Common myeloid progenitor, CD34-positive (primary cell): ENCODE data around the gene CLTCL1.
A peak's percentile ranks its signal among the peaks of the same experiment; 100 is the strongest.
"Not testable (repeated sequence)": the region's sequence is repeated elsewhere in the genome, so short reads cannot be mapped to it uniquely, and the experiment has no call there.

Experiments
- CTCF ChIA-PET: fragments of 350-600 bp; sonication (Branson Sonifier 250); formaldehyde crosslinking; loops from one replicate; lab custom pipeline; 2021; ENCODE audit warnings: antibody characterized with exemption; lab: Charles Lee
- POLR2A ChIA-PET: fragments of 350-600 bp; sonication (Branson Sonifier 250); formaldehyde crosslinking; loops from one replicate; lab custom pipeline; 2021; ENCODE audit warnings: antibody characterized with exemption; lab: Charles Lee
- DNase-seq, 3 donors: peaks; one replicate each; pipeline versions ENCODE4 v3.0.0 to v3.0.0-alpha.2; 2013
- H3K27ac ChIP-seq, 2 experiments: 1 replicate in 1 of 2; 2 replicates in 1 of 2; pipeline ENCODE4 v1.7.0; 2013; ENCODE audit warnings: inconsistent platforms in 2 of 2, low read length in 2 of 2, mild to moderate bottlenecking in 2 of 2, low read depth in 1 of 2, moderate library complexity in 1 of 2; ENCODE audit not compliant: severe bottlenecking in 2 of 2, insufficient read depth in 1 of 2, poor library complexity in 1 of 2
- H3K27me3 ChIP-seq, 5 experiments: replicated peaks in 2 of 5; 1 replicate in 3 of 5; 2 replicates in 2 of 5; pipeline versions ENCODE4 v1.6.1 to v1.7.0; 2013; ENCODE audit warnings: low read length in 4 of 5, mild to moderate bottlenecking in 2 of 5, moderate library complexity in 2 of 5, inconsistent platforms in 1 of 5; ENCODE audit not compliant: insufficient read depth in 5 of 5, control insufficient read depth in 4 of 5
- H3K36me3 ChIP-seq, 4 experiments: 1 replicate in 2 of 4; 2 replicates in 2 of 4; pipeline versions ENCODE4 v1.6.1 to v1.7.0; 2013; ENCODE audit warnings: low read length in 3 of 4, control low read depth in 1 of 4, mild to moderate bottlenecking in 1 of 4; ENCODE audit not compliant: control insufficient read depth in 4 of 4, insufficient read depth in 4 of 4
- H3K4me1 ChIP-seq, 4 experiments: 1 replicate in 3 of 4; 2 replicates in 1 of 4; pipeline versions ENCODE4 v1.6.1 to v1.7.1; 2013; ENCODE audit warnings: low read length in 3 of 4, mild to moderate bottlenecking in 3 of 4, control low read depth in 1 of 4, inconsistent platforms in 1 of 4, moderate library complexity in 1 of 4; ENCODE audit not compliant: control insufficient read depth in 4 of 4, insufficient read depth in 4 of 4; ENCODE audit errors: control extremely low read depth in 1 of 4
- H3K4me3 ChIP-seq, 7 experiments: 1 replicate in 4 of 7; 2 replicates in 3 of 7; pipeline versions ENCODE4 v1.5.1 to v1.7.0; 2013; ENCODE audit warnings: mild to moderate bottlenecking in 7 of 7, low read length in 6 of 7, moderate library complexity in 6 of 7, inconsistent platforms in 2 of 7, low read depth in 2 of 7, control low read depth in 1 of 7; ENCODE audit not compliant: insufficient read depth in 4 of 7, control insufficient read depth in 1 of 7; ENCODE audit errors: extremely low read depth in 1 of 7
- H3K9me3 ChIP-seq, 5 experiments: 1 replicate in 4 of 5; 2 replicates in 1 of 5; pipeline versions ENCODE4 v1.6.1 to v1.7.1; 2013; ENCODE audit warnings: low read length in 4 of 5, mild to moderate bottlenecking in 2 of 5, inconsistent platforms in 1 of 5, low read depth in 1 of 5, moderate library complexity in 1 of 5; ENCODE audit not compliant: control insufficient read depth in 4 of 5, insufficient read depth in 2 of 5; ENCODE audit errors: control extremely low read depth in 1 of 5
- WGBS: methylation state at CpG from one replicate; pipeline ENCODE4 v1.1.5; 2013; ENCODE audit not compliant: insufficient coverage; 5-methylcytosine and 5-hydroxymethylcytosine counted together

Gene CLTCL1

DNA sequence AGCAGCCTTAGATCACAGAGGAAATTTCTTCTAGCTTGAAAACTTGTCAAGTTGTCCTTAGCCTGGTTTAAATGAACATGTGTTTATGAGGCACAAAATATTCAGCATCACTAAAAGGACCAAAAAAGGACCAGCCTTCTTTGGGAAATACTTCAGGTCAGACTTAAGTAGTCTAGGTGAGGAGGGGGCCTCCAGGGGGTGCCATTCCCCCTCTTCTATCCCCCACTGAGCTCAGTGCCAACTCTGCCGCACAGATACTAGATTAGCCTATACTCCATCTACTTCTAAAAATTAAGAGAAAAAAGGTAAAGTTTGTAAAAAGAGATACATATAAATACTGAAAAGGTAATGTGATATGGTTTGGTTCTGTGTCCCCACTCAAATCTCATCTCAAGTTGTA lies 20.6 kb downstream of the CLTCL1 start:
- no peaks in the 10 kb centered on the region for H3K4me1 ChIP-seq
- no peaks in the 10 kb centered on the region for H3K27me3 ChIP-seq
- ChIA-PET POLR2A (no interaction called here), CTCF (no interaction called here)
- DNase-seq, result no peak
- peaks cover 0 to 15% (median 0%) of the 10 kb centered on the region in 5 experiments for H3K9me3 ChIP-seq
- no peak overlapping the region for H3K27ac ChIP-seq
- no CpG with 5 or more reads among the region's 1 CpG for WGBS
- no peaks in the 10 kb centered on the region for H3K36me3 ChIP-seq
- no peak overlapping the region for H3K4me3 ChIP-seq

DNA sequence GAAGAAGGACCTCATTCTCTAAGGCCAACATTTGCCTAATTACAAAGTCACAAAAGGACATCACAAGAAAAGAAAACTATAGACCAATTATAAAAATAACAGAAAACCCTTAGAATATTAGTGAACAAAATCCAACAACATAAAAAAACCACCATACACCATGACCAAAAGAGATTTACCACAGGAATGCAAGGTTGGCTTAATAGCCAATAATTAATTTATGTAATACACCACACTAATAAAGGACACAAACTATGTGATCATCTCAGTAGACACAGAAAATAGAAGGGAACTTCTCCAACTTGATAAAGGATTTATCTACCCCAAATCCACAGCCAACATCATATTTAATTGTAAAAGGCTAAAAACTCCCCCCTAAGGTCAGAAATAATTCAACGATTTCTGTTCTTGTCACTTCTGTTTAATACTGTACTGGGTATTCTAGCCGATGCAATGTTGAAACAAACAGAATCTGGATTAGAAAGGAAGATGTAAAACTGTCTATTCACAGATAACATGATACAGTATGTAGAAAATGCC lies 24.9 kb downstream of the CLTCL1 start:
- CTCF ChIA-PET, result no interaction called here
- Histone ChIP-seq H3K4me1 (no peaks in the 10 kb centered on the region), H3K4me3 (no peak overlapping the region), H3K36me3 (no peaks in the 10 kb centered on the region), H3K9me3 (peaks cover 0 to 16% (median 0%) of the 10 kb centered on the region in 5 experiments), H3K27ac (no peak overlapping the region), H3K27me3 (no peaks in the 10 kb centered on the region)
- POLR2A ChIA-PET, result no interaction called here
- DNase-seq, result no peak
- 100% methylated on average over 1 of the region's 2 CpGs for WGBS

DNA sequence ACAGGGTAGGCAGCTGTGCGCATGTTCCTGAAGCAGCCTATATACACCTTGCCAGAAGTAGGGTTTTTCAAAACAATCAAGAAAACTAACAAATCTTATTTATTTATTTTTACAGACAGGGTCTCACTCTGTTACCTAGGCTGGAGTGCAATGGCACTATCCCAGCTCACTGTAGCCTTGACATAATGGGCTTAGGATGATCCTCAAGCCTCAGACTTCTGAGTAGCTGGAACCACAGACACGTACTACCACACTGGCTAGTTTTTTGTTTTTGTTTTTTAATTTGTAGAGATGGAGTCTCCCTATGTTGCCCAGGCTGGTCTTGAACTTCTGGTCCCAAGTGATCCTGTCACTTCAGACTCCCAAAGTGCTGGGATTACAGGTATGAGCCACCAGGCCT lies 25.7 kb downstream of the CLTCL1 start:
- Histone ChIP-seq H3K36me3 (no peaks in the 10 kb centered on the region), H3K4me3 (no peak overlapping the region), H3K27ac (no peak overlapping the region), H3K9me3 (peaks cover 0 to 16% (median 0%) of the 10 kb centered on the region in 5 experiments), H3K27me3 (no peaks in the 10 kb centered on the region), H3K4me1 (no peaks in the 10 kb centered on the region)
- no peak for DNase-seq
- ChIA-PET POLR2A (no interaction called here), CTCF (no interaction called here)
- no CpG with 5 or more reads among the region's 2 CpGs for WGBS

DNA sequence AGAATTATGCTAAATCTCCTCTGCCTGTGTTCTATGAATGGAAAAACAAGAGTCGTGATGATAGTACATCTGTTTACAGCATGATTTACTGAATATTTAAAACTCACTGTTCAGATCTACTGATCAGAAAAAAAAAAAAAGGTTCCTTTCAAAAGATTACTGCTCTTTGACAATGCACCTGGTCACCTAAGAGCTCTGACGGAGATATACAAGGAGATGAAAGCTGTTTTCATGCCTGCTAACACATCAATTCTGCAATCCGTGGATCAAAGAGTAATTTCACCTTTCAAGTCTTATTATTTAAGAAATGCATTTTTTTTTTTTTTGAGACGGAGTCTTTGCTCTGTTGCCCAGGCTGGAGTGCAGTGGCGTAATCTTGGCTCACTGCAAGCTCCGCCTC lies 30.7 kb downstream of the CLTCL1 start:
- no peaks in the 10 kb centered on the region for H3K36me3 ChIP-seq
- WGBS, result 90% methylated on average over 2 of the region's 6 CpGs
- CTCF ChIA-PET, result interaction anchor here (0.6 kb wide), 1 partner anchor 372 kb away, joined by 5 read pairs; no protein-coding TSS in a partner anchor

DNA sequence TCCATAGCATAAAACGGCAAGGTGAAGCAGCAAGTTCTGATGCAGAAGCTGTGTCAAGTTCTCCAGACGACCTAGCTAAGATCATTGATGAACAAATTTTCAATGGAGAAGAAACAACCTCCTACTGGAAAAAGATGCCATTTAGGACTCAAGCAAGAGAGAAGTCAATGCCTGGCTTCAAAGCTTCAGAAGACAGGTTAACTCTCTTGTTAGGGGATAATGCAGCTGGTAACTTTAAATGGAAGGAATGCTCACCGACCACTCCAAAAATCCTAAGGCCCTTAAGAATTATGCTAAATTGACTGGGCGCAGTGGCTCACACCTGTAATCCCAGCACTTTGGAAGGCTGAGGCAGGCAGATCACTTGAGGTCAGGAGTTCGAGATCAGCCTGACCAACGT lies 31.3 kb downstream of the CLTCL1 start:
- ChIA-PET POLR2A (no interaction called here), CTCF (no interaction called here)
- DNase-seq, result no peak
- peaks cover 0 to 1% (median 0%) of the 10 kb centered on the region in 5 experiments for H3K9me3 ChIP-seq
- H3K27me3 ChIP-seq, result no peaks in the 10 kb centered on the region
- no peaks in the 10 kb centered on the region for H3K36me3 ChIP-seq
- WGBS, result 88% methylated on average over 5 of the region's 6 CpGs
- H3K4me1 ChIP-seq, result peaks cover 0 to 6% (median 2%) of the 10 kb centered on the region in 4 experiments
- peak overlapping the region in 3 of 7 experiments; percentile 33 to 72 (median 43) for H3K4me3 ChIP-seq
- peak overlapping the region in 1 of 2 experiments; percentile 71 for H3K27ac ChIP-seq

More for the DNA sequence above, 30.7 kb downstream of the CLTCL1 start:
- POLR2A ChIA-PET, result no interaction called here
- Histone ChIP-seq H3K4me1 (peaks cover 0 to 6% (median 2%) of the 10 kb centered on the region in 4 experiments), H3K9me3 (peaks cover 0 to 1% (median 0%) of the 10 kb centered on the region in 5 experiments), H3K4me3 (no peak overlapping the region), H3K27ac (no peak overlapping the region), H3K27me3 (no peaks in the 10 kb centered on the region)
- no peak for DNase-seq

DNA sequence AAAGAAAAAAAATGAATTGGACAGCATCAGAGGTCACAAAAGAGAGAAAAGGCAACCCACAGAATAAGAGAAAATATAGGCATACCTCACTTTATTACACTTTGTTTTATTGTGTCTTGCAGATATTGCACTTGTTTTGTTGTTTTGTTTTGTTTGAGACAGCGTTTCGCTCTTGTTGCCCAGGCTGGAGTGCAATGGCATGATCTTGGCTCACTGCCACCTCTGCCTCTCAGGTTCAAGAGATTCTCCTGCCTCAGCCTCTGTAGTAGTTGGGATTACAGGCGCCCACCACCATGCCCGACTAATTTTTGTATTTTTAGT lies 32.6 kb downstream of the CLTCL1 start:
- H3K27me3 ChIP-seq, H3K4me3 ChIP-seq, H3K27ac ChIP-seq, H3K4me1 ChIP-seq, H3K9me3 ChIP-seq, CTCF ChIA-PET, POLR2A ChIA-PET, DNase-seq, H3K36me3 ChIP-seq: not testable (repeated sequence)
- no CpG with 5 or more reads among the region's 4 CpGs for WGBS

DNA sequence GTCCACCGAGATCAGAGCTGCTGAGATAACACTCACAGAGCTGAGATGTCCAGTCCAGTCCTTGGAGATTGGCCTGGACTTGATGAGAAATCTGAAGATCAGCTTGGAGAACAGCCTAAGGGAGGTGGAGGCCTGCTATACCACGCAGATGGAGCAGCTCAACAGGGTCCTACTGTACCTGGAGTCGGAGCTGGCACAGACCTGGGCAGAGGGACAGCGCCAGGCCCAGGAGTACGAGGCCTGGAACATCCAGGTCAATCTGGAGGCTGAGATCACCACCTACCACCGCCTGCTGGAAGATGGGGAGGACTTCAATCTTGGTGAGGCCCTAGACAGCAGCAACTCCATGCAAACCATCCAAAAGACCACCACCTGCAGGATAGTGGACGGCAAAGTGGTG lies 33.1 kb downstream of the CLTCL1 start:
- ChIA-PET POLR2A (no interaction called here), CTCF (no interaction called here)
- peaks cover 0 to 6% (median 2%) of the 10 kb centered on the region in 4 experiments for H3K4me1 ChIP-seq
- H3K9me3 ChIP-seq, result peaks cover 0 to 3% (median 0%) of the 10 kb centered on the region in 5 experiments
- no peak overlapping the region for H3K4me3 ChIP-seq
- no peak overlapping the region for H3K27ac ChIP-seq
- no peak for DNase-seq
- WGBS, result 98% methylated on average over 5 of the region's 7 CpGs
- H3K36me3 ChIP-seq, result no peaks in the 10 kb centered on the region
- H3K27me3 ChIP-seq, result no peaks in the 10 kb centered on the region
